ENCODE results near the gene SPATA9.
A peak's percentile ranks its signal among the peaks of the same experiment; 100 is the strongest.

Gene SPATA9

GRCh38 chr5:95723632-95724369 lies 41.0 kb upstream of the SPATA9 start:
- TF ChIP-seq, protein P1, sequence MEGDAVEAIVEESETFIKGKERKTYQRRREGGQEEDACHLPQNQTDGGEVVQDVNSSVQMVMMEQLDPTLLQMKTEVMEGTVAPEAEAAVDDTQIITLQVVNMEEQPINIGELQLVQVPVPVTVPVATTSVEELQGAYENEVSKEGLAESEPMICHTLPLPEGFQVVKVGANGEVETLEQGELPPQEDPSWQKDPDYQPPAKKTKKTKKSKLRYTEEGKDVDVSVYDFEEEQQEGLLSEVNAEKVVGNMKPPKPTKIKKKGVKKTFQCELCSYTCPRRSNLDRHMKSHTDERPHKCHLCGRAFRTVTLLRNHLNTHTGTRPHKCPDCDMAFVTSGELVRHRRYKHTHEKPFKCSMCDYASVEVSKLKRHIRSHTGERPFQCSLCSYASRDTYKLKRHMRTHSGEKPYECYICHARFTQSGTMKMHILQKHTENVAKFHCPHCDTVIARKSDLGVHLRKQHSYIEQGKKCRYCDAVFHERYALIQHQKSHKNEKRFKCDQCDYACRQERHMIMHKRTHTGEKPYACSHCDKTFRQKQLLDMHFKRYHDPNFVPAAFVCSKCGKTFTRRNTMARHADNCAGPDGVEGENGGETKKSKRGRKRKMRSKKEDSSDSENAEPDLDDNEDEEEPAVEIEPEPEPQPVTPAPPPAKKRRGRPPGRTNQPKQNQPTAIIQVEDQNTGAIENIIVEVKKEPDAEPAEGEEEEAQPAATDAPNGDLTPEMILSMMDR (IDR thresholded peaks at IDR 0.05; ENCODE audit: extremely low read depth, insufficient read depth, missing control alignments) = no peak
- DNase-seq (ENCODE audit: low spot score) = no peak
- in situ Hi-C loops (cut with MboI; ENCODE audit: low pct_unique_long_range_greater_than_20kb, low sequenced_read_pairs, unreplicated experiment) = no loop called here

DNA sequence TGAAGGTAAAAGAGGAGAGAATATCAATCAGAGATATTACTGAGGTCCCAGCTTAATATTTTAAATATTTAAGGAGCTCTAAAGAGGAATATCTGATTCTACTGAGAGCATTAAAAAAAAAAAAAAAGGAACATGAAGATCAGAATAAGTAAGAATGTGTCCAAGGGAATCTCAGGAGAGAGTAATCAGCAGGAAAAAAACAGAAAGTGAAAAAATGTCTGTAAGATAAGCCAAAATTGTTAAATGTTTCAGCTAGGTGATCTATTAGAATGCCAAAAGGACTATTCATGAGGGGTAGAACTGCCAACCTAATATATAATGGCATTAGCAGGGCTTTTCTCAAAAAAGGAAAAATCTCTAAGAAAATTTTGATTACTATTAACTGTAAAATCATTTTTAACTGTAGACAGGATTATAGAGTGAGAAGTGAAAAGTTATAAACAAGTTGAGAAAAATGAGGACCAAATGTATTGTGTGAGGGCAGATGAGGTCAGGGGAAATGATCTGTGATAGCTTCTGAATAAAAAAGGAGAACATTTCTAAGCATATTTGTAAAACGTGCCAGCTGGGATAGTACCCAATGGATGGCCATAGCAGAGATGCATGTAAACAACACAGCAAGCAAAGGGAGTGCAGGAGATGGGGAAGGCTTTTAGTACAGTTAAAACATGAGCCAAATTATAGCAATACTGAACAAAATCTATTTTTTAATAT lies 38.9 kb upstream of the SPATA9 start:
- TF ChIP-seq, protein P1 (IDR thresholded peaks at IDR 0.05; ENCODE audit: extremely low read depth, insufficient read depth, missing control alignments) = no peak
- DNase-seq (ENCODE audit: low spot score) = no peak
- in situ Hi-C loops (cut with MboI; ENCODE audit: low pct_unique_long_range_greater_than_20kb, low sequenced_read_pairs, unreplicated experiment) = no loop called here

DNA sequence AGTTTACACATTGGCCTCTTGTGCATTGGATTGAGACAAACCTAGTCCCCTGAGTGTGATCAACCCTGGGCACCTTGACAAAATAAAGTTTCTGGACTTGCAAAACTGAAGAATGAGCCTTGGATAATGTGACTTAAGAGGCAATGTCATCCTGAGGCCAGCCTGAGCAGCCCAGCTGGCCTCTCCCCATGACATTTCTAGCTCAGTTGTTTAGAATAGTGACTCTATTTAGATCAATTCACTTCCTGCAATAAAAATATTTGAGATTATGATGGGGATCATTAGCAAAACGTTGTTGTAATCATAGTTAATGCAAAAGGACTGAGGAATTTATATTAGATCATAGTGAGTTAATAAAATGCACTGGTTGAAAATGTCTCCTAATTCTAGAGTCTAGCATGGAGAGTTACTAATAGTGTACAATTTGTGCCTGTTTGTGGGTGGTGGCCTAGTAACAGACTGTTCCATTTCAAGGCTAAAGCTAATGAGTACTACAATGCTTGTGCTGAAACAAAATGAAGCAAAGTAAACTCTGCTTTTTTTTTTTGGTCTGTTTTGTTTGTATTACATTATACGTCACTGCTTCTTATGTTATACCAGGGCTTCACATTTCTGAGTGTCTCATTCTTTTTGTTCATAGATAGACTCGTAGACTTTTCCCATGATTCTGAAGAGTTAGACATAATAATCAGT lies 37.4 kb upstream of the SPATA9 start:
- in situ Hi-C loops (cut with MboI; ENCODE audit: low pct_unique_long_range_greater_than_20kb, low sequenced_read_pairs, unreplicated experiment) = no loop called here
- DNase-seq (ENCODE audit: low spot score) = no peak
- TF ChIP-seq, protein P1 (IDR thresholded peaks at IDR 0.05; ENCODE audit: extremely low read depth, insufficient read depth, missing control alignments) = no peak

- in situ Hi-C loops (cut with MboI; ENCODE audit: low pct_unique_long_range_greater_than_20kb, low sequenced_read_pairs, unreplicated experiment) = no loop called here
- DNase-seq (ENCODE audit: low spot score) = no peak
- TF ChIP-seq, protein P1 (IDR thresholded peaks at IDR 0.05; ENCODE audit: extremely low read depth, insufficient read depth, missing control alignments) = no peak
These were observed 35.9 kb upstream of the SPATA9 start for GRCh38 chr5:95718738-95719137.

GRCh38 chr5:95718203-95718602 lies 35.4 kb upstream of the SPATA9 start:
- in situ Hi-C loops (cut with MboI; ENCODE audit: low pct_unique_long_range_greater_than_20kb, low sequenced_read_pairs, unreplicated experiment) = no loop called here
- TF ChIP-seq, protein P1 (IDR thresholded peaks at IDR 0.05; ENCODE audit: extremely low read depth, insufficient read depth, missing control alignments) = no peak
- DNase-seq (ENCODE audit: low spot score) = peak; percentile 49

- TF ChIP-seq, protein P1 (IDR thresholded peaks at IDR 0.05; ENCODE audit: extremely low read depth, insufficient read depth, missing control alignments) = no peak
- in situ Hi-C loops (cut with MboI; ENCODE audit: low pct_unique_long_range_greater_than_20kb, low sequenced_read_pairs, unreplicated experiment) = no loop called here
- no peak for DNase-seq (ENCODE audit: low spot score)
These were observed 34.6 kb upstream of the SPATA9 start for GRCh38 chr5:95717439-95717838.
